Measurements from ENCODE around the gene CFAP46.

CFAP46 gene

DNA sequence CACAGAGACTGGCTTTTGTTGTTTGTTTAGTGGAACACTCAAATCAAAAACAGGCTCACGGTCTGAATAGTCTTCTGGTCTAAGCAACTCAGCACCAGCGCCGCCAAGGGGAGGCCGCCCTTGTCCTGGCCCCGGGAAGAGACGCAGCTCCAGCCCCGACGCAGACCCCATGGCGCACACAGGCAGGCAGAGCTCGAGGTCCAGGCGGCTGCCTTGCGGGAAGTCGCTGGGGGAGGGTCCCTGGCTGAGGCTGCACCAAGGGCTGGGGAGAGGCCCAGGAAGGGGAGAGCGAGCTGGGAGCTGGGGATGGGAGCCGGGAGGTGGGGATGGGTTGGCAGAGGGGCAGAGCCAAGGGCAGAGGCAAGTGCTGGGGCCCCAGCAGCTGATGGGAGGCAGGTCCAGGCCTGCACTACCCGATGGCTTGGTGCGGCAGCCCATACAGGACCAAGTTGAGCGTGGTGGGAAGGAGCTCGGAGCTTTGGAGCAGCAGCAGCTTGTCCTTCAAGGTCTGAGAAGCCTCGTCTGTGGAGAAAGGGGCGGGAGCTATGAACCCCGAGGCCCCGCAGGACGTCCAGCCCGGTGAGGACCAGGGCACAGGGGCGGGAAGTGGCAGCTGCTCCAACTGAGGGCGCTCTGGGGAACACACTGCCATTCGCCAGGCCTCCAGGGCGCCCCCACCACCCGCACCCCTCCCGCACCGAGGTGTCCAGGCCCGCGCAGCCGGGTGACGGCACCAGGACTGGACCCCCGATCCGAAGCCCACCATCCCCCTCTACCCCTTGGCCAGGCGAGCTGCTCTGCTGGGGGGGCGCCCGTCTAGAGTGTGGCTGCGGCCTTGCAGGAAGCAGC is 133.8 kb downstream of the CFAP46 start:
- no peak for DNase-seq (ENCODE audit: low read depth)
- H3K4me3 ChIP-seq (replicated peaks; ENCODE audit: low read depth, low read length) = no peak overlapping the region
- no peak for TF ChIP-seq CTCF (IDR thresholded peaks at IDR 0.05; ENCODE audit: low read length, missing control alignments)

GRCh38 chr10:132807621-132808049 is 134.7 kb downstream of the CFAP46 start:
- DNase-seq (ENCODE audit: low read depth) = no peak
- no peak overlapping the region for H3K4me3 ChIP-seq (replicated peaks; ENCODE audit: low read depth, low read length)
- no peak for TF ChIP-seq CTCF (IDR thresholded peaks at IDR 0.05; ENCODE audit: low read length, missing control alignments)

DNA sequence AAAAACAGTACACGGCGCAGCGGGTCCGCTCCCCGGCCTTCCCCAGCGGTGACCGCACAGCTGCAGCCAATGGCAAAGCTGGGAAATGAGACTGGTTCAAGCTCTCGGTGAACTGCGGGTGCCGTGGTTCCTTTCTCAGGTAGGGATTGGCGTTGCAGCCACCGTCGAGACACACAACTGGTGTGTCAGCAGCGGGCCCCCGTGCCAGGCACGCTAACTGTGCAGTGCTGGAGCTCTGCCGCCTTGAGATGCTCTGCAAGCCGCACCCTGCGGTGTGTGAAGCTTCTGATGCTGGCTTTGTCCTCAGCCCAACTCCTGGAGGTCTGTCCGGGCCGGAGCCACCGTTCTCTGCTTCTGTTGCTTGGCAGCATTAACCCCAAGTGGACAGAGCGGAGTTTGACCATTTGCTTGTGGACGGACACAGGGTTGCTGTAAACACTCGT is 135.8 kb downstream of the CFAP46 start:
- no peak for DNase-seq (ENCODE audit: low read depth)
- no peak for TF ChIP-seq CTCF (IDR thresholded peaks at IDR 0.05; ENCODE audit: low read length, missing control alignments)
- H3K4me3 ChIP-seq (replicated peaks; ENCODE audit: low read depth, low read length) = no peak overlapping the region

DNA sequence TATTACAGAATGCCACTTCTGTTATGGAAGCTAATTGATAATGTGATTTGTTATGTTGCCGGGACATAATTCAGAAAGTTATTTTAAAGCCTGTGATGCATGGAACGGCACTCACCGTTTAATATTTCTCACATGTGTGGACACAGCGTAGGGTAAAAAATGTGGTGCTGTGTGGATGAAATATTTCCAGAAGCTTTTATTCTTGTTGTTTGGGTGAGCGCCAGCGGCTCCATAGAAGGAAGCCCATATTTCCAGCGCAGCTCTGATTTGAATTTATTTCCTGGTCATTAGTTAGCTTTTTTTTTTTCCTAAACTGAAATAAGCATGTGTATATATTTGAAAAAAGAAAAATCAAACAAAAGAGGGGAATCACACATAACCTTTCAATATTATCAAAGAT is 136.3 kb downstream of the CFAP46 start:
- H3K4me3 ChIP-seq (replicated peaks; ENCODE audit: low read depth, low read length) = no peak overlapping the region
- TF ChIP-seq CTCF (IDR thresholded peaks at IDR 0.05; ENCODE audit: low read length, missing control alignments) = no peak
- DNase-seq (ENCODE audit: low read depth) = no peak

GRCh38 chr10:132805599-132805998 is 136.8 kb downstream of the CFAP46 start:
- DNase-seq (ENCODE audit: low read depth) = no peak
- no peak for TF ChIP-seq CTCF (IDR thresholded peaks at IDR 0.05; ENCODE audit: low read length, missing control alignments)
- H3K4me3 ChIP-seq (replicated peaks; ENCODE audit: low read depth, low read length) = no peak overlapping the region

GRCh38 chr10:132804785-132805426 is 137.5 kb downstream of the CFAP46 start:
- DNase-seq (ENCODE audit: low read depth) = no peak
- no peak for TF ChIP-seq CTCF (IDR thresholded peaks at IDR 0.05; ENCODE audit: low read length, missing control alignments)
- no peak overlapping the region for H3K4me3 ChIP-seq (replicated peaks; ENCODE audit: low read depth, low read length)

Measured in fibroblast of pulmonary artery (primary cell).